Fibroblast of skin of left biceps (primary cell): ENCODE results near the gene RBM20.
"Not testable (repeated sequence)": the region's sequence is repeated elsewhere in the genome, so short reads cannot be mapped to it uniquely, and the experiment has no call there.

Experiments
- DNase-seq, 2 experiments: peaks; one replicate each; pipeline ENCODE4 v3.0.0-alpha.2; 2013; ENCODE audit warnings: low read depth in 2 of 2

RBM20 gene

DNA sequence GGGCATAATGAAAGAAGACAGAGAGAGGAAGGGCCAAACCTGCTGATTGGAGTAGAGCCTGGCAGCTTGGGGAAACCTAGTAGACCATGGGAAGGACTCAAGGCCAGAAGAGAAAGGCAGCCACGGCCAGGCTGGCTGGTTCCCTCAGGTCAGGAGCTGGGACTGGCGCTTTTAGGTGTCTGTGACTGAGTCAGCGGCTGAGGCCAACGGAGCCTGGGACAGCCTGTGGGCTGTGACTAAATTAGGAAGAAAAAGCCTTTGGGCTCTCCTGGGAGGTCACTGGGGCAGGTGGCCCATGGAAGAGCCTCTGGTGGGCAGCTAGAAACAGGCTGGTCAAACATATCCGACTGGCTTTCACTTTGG, 118.7 kb downstream of the RBM20 start:
- DNase-seq = no peak

DNA sequence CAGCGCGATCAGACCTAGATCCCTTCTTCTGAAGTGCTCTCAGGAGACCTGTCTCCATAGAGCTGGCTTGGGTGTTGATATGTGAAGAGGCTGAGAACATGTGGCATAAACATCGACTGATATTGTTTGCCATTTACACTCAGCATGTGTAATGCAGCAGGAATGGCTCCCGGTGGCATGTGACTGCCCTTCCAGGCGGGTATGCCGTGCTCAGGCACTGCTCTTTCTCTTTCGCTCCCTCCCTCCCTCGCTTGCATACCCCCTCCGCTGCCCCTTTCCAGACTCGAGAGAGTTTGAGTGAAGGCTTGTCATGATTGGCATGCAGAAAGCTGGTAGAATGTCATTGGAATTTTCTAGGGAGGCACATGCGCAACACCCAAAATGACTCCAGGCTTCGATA, 120.2 kb downstream of the RBM20 start:
- no peak for DNase-seq

DNA sequence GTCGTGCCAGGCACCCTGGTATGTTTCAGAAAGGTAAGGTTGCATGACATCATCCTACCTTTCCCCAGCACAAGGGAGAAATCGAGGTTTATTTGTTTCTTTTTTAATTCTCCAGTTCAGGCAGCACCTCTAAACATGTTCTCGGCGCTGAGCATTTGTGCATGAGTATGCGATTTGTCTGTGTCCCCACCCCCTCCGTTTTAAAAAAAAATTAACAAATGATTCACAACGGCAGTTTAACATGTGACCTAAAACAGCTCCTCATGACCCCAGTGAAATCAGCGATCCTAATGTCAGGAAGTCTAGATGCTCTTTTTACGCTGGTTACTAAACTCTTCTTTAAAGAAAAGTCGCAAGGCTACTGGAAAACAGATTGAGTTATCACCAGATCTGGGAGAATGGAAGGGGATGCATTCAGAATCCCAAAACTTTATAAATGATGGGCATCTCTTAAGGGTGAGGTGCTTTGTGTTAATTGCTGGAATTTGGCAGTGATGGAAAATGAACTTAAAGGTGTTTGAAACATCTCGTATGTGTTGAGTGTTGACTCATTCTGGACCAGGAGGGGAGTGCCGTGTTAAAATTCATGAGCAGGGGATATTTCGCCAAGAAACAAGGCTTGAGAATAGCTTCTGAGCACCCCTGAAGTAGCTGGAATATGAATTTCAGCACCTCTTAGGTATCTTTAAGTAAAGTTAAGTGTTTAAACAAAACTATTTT, 120.8 kb downstream of the RBM20 start:
- no peak for DNase-seq

DNA sequence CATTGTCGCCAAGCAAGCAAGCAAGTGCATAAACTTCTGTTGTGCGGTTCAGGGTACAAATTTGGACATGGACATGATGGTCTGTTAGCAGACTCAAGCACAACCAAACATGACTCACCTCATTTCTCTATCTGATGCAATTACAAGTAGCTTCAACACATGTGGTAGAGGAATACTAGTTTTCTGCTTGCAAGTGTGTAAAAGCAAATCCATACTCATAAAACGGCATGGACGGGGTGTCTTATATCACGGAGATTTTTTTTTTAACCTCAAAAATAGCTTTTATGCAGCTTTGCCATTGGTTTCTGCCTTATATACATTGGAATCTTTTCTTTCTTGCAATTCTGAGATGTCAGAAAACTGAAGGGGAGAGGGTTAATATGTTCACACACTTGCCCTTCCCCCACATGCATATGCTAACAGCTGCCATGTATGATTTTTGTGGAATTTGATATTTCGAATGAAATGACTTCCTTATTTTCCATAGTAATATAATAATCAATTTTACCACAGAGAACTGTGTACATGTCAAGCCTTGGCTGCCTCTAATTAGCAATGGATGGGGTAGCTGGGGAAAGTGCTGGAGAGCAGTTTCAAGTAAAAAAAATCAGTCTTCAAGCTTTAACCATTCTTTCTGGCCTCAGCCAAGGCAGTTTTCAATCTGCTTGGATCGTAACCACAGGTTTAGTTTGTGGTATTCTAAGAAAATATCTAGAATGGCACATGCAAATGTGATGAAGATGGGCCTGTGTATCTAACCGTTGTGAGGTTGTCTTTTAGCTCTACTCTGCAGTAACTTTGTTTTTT, 121.6 kb downstream of the RBM20 start:
- DNase-seq = peak; percentile 5 to 13

DNA sequence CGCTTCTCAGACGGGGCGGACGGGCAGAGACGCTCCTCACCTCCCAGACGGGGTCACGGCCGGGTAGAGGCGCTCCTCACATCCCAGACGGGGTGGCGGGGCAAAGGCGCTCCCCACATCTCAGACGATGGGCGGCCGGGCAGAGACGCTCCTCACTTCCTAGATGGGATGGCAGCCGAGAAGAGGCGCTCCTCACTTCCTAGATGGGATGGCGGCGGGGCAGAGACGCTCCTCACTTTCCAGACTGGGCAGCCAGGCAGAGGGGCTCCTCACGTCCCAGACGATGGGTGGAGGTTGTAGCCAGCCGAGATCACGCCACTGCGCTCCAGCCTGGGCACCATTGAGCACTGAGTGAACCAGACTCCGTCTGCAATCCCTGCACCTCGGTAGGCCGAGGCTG, 123.5 kb downstream of the RBM20 start:
- not testable (repeated sequence) for DNase-seq

DNA sequence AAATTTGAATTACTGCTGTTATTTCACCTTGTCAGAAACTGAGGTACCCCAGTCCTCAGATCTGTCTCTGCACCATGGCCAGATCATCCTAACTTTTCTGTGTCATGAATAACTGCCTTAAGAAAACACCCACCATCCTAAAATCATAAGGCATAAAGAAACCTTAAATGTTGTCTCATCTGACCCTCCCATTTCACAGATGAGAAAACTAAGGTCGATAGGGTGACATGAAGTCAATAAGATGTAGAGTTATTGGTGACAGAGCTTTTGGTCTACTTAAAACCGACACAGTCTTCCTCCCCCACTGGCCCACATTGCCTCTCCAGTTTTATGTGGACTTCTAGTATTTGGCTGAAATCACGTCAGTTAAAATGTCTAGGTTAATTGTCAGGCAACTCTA, 126.1 kb downstream of the RBM20 start:
- DNase-seq = no peak

DNA sequence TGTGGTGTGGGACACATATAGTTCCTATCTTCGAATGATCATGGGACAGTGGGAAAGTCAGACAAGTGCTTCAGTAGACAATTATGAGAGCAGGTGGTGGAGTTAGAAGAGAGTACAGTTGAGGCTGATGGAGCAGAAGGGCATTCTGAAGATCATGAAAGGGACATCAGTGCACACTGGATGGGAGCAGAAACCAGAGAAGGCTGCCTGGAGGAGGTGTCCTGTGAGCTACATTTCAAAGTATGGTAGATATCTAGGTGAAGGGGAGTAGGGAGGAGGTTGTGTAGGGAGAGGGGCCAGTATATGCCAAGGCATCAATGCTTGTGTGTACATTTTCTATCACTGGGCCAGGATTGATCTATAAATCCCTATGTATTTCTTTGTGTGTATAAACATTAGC, 127.3 kb downstream of the RBM20 start:
- no peak for DNase-seq

DNA sequence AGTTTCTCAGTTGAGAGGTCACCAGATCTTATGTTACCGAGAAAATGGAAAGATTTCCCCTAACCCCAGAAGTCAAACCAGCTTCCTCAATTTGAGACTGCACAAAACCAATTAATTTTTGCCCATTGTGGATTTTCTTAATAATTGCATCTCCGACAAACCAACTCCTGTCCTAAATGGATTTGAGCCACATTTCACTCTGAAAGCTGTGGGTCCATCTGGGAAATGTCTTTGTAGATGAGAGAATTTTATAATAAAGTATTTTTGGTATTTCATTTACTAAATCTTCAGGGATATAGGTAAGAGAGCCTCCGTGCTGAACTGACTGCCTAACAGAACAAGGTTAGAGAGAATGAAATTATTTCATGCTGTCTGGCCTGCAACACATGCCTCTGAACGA, 127.9 kb downstream of the RBM20 start:
- no peak for DNase-seq

DNA sequence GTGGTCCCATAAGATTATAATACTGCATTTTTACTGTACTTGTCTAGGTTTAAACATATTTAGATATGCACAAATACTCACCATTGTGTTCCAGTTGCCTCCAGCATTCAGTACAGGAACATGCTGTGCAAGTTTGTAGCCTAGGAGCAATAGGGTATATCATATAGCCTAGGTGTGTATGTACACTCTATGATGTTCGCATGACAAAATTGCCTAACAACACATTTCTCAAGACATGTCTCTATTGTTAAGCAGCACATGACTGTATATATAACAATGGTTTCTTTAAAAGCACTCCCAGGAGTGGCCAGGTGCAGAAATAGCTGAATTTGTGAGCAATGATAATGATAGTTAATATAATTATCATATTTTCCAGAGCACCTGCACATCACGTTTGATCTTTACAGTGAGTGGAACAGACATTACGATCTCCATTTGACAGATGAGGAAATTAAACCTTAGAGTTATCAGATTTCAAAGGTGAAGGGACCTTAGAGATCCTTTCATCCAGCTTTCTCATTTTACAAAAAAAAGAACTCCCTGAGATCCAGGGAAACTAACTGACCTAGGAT, 128.4 kb downstream of the RBM20 start:
- DNase-seq = no peak

DNA sequence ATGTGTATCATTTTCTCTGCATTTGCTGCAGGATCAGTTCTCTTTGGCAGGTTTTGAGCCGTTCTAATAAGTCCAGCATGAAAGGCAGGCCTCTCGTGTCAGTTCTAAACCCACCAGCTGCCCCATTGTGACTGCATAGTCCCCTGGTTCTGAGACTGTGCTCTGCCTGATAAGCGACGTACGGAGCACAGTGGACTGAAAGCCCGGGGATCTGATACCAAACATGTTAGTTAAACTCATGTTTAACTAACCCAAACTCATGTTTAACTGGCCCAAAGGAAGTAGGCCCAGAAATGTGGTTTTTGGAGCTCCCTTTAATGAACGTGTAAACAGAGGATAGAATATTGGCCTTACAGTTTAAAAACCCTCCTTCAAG, 129.5 kb downstream of the RBM20 start:
- no peak for DNase-seq

DNA sequence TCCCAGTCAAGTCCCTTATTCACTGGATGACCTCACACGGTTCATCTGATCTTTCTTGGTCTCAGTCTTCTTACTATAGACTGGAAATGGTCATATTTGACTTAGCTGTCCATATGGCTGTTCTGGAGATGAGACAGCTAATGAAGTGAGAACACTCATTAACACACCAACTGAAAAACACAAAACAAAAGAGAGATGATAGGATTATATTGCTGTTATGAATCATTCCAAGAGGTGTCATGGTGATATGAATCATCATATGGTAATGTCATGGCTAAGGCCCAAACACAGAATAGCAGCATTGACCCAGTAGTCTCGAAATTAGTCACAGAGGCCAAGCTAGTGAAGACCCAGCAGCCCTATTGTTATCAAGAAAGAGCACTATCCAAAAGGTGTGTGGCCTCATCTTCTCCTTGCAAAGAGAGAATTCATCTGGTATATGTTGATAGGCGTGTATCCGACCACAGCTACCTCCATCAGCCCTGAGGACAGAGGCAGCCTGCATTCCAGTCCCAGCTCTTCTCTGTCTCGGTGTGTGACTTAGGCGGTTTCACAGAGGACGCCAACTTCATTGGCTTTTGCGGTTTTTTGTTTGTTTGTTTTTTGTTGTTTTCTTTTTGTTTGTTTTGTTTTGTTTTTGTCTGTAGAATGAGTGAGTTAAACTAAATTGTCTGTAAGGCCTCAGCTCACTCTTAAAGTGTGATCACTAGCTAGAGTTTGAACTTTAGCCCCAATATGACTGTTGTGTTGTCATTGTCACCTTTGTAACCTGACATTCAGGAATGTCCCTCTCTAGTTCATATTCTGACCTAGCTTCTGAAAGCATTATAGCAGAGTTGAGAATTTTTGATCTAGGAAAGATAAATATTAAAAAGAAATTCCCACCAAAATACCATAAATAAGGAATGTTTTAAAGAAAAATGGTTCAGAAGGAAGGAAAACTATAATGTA, 130.2 kb downstream of the RBM20 start:
- DNase-seq = peak; percentile 17 to 29

DNA sequence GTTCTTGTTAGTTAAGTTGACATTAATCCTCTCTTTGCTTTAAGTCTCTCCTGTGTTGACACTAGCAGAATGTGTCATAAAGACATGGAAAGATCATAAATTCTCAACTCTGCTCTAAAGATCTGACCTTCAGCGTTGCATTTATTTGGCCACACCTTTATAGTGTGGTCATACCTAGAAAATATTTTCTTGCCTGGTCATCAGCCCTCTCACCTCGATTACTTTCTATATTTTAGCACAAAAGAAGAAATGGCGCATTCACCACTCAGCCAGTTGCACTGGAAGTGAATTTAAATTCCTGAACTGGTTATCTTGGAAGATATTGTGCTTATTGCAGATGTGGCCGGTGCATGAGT, 130.9 kb downstream of the RBM20 start:
- DNase-seq = no peak

DNA sequence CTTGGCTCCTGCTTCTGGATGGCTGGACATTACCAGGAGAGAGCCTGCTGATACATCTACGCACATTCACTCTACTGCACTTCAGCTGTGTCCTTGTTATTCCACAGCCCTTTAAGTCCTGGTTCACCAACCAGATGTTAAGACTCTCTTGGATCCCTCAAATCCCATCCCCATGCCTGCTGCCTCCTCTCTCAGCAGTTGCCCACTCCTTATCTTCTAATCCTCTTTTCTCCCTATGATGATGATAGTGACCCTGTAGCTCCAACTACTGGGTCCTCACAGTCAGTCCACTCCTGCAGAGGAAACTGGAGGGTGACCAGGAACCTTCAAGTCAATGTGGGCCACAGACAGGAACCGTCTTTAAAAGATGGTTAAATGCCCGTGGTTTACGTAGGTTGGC, 131.3 kb downstream of the RBM20 start:
- DNase-seq = no peak

DNA sequence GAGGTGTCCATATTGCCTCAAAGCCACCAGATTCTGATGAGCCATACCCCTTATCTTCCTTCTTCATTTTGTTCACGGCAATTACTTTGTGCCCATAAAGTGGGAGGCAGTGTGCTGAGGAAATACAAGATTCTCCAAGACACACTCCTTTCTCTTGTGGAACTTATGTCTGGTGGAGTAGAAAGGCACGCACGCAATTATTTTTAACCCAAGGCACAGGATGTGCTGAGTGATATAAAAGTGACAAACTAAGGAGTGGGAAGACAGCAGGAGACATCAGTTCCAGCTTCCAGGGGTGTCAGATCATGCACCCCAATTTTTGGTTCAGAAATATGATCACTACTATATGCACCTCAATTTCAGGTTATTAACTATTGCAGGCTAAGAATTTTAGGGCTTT, 132.9 kb downstream of the RBM20 start:
- DNase-seq = no peak

DNA sequence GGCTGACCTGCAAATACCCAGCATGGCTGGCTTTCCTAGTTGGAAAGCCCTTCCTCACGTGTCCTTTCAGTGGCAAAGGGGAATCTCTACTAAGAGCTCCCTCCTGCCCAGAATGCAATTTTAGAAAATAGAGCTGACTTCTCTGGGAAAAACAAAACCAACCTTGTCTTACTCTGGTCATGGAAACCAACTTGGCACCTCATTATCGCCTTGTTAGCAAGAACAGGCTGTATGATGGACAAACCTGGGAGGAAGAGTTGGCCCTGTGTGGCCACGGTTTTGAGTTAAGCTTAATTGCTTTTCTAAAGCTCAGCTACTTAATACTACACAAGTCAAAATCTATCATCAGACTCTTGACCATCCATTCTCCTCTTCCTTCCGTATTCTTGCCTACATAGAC, 133.5 kb downstream of the RBM20 start:
- no peak for DNase-seq

DNA sequence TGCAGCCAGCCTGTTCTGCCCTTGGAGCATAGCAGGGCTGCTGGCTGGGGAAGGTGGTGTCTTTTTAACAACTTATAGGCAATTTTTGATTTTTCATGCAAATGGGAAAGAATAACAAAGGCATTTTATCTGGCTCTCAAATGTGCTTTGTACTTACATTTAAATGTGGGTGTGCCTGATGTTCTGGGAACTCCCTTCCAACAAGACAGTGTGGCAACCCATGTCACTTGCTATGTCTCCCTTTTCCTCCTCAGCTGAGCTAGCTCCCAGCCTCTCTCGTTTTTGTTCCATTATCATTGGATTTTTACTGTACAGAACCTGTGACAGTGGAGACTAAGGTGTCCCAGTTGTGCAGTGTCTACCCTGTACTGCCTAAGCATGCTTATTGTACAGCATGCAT, 134.1 kb downstream of the RBM20 start:
- DNase-seq = no peak

DNA sequence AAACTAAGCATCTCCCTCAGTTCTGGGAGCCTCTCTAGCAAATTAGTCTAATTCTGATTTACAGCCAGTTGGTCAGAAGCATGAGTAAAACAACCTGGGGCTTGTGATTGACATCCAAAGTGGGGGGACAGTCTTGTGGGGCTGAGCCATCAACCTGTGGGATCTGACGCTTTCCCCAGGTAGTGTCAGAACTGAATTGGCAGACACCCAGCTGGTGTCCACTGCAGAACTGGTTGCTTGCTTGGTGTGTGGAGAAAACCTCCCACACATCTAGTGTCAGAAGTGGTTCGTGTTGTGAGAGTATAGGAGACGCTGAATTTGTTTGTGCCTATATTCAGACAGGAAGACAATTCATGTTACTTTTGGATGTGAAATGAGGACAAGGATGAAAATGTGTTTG, 135.4 kb downstream of the RBM20 start:
- no peak for DNase-seq

DNA sequence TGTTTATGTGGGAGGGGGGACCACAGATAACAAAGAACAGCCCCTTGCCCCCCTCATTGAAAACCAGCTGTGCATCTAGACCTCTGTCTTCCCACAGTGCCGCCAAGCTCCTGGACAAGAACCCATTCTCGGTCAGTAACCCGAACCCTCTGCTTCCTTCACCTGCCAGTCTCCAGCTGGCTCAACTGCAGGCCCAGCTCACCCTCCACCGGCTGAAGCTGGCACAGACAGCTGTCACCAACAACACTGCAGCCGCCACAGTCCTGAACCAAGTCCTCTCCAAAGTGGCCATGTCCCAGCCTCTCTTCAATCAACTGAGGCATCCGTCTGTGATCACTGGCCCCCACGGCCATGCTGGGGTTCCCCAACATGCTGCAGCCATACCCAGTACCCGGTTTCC, 136.6 kb downstream of the RBM20 start:
- no peak for DNase-seq

DNA sequence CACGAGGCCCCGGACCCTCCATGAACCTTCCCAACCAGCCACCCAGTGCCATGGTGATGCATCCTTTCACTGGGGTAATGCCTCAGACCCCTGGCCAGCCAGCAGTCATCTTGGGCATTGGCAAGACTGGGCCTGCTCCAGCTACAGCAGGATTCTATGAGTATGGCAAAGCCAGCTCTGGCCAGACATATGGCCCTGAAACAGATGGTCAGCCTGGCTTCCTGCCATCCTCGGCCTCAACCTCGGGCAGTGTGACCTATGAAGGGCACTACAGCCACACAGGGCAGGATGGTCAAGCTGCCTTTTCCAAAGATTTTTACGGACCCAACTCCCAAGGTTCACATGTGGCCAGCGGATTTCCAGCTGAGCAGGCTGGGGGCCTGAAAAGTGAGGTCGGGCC, 137.0 kb downstream of the RBM20 start:
- no peak for DNase-seq

DNA sequence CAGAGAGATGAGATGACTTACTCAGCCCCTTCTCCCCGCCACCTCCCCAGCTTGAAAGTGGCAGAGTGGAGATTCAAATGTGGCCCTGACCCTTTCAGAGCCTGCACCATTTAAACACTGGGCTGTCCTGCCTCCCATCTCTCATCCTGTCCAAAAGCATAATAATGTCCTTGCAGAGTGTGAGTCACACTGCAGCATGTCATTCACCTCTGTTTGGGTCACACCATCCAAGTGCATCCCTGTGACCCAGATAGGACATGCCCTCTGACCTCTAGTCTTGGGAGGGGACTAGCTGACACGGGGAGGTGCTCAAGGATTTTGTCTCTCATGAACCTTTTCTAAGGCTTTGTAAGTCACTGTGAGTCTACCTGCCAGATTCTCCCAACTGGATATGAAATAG, 138.5 kb downstream of the RBM20 start:
- DNase-seq = no peak

DNA sequence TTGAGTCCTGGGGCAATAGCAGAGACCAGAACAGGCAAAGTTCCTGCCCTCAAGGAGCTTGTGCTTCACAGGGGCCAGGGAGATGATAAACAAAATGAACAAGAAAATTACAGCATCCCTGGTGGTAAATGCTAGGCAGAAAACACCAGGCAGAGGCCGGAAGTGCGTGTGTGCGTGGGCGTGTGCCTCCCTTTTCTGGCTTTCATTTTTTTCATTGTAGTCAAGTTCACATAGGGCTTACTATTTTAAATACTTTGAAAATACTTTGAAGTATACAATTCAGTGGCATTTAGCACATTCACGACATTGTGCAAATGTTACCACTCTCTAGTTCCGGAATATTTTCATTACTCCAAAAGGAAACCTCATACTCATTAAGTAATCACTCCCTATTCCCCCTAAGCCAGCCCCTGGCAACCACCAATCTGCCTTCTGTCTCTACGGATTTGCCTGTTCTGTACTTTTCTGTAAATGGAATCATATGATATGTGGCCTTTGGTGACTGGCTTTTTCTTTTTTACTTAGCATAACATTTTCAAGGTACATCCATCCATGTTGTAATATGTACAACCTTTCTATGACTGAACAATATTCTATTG, 139.5 kb downstream of the RBM20 start:
- DNase-seq = no peak

DNA sequence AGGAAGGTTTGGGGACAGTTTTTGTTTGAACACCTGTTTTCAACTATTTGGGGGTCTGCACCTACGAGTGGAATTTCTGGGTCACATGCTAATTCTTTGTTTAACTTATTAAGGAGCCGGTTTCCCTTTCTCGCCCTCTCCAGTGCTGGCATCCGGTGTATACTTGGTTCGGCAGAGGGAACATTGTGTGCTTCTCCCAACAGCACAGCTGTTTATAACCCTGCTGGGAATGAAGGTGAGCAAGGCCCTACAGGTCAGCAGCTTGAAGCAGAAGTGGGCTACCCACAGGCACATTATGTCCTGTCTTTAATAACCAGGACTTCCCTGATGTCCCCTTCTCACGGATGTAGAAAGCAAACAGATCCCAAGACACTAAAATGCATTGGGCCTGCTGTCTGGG, 140.1 kb downstream of the RBM20 start:
- no peak for DNase-seq
